ENCODE measurements around the gene ITSN1.

The ITSN1 gene

DNA sequence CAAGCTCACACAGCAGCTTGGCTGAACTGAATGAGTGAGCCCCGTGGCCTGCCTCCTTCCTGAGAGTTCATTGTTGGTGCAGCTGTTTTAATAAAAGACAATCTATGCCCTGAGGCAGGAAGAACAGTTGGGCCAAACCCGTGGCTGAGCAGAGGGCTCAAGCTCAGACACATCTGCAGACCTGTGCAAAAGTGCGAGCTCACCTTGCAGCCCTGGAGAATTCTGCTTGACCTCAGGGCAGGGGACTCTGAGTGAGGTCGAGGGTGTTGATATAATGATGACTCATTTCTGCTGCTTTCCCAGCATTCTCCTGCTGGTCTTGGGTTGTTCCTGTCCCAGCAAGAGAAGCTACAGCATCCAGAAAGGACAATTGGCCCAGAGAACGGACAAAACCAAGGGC is 212.3 kb downstream of the ITSN1 start:
- no peaks in the 10 kb centered on the region for H3K9me3 ChIP-seq
- H3K27me3 ChIP-seq: no peaks in the 10 kb centered on the region
- H3K4me3 ChIP-seq (ENCODE audit: low read depth, low read length): no peak overlapping the region
- no peaks in the 10 kb centered on the region for H3K4me1 ChIP-seq
- H3K36me3 ChIP-seq: no peaks in the 10 kb centered on the region
- no peak for DNase-seq
- TF ChIP-seq, protein P1, sequence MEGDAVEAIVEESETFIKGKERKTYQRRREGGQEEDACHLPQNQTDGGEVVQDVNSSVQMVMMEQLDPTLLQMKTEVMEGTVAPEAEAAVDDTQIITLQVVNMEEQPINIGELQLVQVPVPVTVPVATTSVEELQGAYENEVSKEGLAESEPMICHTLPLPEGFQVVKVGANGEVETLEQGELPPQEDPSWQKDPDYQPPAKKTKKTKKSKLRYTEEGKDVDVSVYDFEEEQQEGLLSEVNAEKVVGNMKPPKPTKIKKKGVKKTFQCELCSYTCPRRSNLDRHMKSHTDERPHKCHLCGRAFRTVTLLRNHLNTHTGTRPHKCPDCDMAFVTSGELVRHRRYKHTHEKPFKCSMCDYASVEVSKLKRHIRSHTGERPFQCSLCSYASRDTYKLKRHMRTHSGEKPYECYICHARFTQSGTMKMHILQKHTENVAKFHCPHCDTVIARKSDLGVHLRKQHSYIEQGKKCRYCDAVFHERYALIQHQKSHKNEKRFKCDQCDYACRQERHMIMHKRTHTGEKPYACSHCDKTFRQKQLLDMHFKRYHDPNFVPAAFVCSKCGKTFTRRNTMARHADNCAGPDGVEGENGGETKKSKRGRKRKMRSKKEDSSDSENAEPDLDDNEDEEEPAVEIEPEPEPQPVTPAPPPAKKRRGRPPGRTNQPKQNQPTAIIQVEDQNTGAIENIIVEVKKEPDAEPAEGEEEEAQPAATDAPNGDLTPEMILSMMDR (IDR thresholded peaks at IDR 0.05; ENCODE audit: low read depth, low read length): no peak

DNA sequence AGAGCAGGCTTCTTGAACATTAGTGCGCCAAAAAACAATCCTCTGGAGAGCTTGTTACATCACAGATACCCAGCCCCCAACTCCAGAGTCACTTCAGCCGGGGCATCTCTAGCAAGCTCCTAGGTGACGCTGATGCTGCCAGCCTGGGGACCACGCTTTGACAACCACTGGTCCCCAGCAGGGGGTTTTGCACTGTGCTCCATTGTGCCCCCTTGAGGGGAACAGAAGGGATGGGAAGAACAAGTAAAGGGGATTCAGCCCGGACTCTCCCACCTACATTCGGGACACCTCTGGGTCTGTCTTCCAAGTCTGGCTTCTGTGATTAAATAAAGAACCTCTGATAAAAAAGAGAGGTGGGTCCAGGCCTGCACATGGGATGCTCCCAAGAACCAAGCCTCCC is 212.9 kb downstream of the ITSN1 start:
- Histone ChIP-seq H3K27me3 (no peaks in the 10 kb centered on the region), H3K36me3 (no peaks in the 10 kb centered on the region), H3K4me3 (ENCODE audit: low read depth, low read length) (no peak overlapping the region), H3K9me3 (no peaks in the 10 kb centered on the region), H3K4me1 (no peaks in the 10 kb centered on the region)
- DNase-seq: no peak
- TF ChIP-seq, protein P1 (IDR thresholded peaks at IDR 0.05; ENCODE audit: low read depth, low read length): peak; percentile 42

DNA sequence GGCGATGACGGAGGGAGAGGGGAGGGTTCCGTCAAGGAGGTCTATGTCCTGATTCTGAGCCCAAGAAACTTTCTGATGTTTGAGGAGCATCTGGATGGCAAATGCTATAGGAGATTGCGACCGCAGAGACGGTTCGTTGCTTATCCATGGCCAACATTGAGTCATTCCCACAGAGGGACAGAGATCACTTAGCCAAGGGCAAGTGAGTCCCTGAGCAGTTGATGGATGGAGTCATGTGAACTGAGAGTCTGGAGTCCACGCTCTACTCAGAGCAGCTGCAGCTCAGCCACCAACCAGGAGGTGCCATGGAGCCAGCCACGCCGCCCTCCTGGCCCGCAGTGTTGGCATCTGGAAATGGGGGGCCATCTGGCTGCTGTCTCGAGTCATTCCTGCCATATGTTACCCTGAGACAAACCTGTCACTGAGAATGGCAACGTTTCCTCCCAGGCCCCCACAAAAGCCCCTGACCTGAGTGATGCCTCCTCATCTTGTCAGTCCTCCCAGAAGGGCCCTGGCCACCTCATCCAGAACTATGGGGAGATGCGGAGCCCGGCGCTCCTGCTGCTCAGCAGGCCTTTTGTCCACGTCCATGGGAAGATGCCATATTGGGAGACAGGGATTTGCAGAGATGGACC is 214.7 kb downstream of the ITSN1 start:
- no peak for DNase-seq
- no peaks in the 10 kb centered on the region for H3K36me3 ChIP-seq

DNA sequence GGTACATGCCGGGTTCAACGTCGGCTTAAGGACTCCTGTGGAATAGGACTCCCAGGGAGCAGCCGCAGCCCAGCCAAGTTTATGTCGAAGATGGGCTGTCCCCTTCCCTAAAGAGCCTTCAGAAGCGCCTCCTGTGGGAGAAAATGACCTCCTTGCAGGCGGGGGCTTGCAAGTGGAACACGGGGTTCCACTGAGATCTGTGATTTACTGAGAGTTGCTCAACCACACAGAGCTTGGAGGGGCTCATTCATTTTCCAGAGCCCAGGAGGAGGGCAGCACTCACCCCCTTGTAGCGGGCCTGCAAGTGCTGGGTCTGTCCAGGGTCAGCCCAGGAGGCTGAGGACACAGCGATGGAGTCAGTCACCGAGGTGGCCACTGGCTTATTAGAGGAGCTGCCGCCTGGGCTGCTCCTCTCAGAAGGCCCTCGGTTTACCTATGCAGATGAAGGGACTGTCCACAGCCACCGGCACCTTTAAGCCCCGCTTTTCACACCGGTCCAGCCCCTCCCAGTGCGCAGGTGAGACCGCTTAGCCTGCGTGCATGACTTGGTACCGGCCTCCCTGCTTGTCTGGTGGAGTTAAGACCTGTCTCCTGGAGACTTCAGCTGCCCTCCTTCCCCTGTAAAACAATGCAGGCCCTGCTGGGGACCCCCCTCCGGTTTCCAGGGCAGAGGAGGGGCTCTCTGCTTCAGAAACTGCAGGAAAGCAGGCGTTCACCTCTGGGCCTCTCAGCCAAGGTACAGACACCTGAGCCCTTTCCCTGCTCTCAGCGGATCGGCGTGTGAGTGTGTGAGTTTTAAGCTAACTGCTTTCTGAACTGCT is 215.8 kb downstream of the ITSN1 start:
- TF ChIP-seq, protein P1 (IDR thresholded peaks at IDR 0.05; ENCODE audit: low read depth, low read length): no peak
- Histone ChIP-seq H3K4me3 (ENCODE audit: low read depth, low read length) (no peak overlapping the region), H3K9me3 (no peaks in the 10 kb centered on the region), H3K36me3 (no peaks in the 10 kb centered on the region), H3K27me3 (no peaks in the 10 kb centered on the region), H3K4me1 (no peaks in the 10 kb centered on the region)
- DNase-seq: no peak

More for the DNA sequence above, 214.7 kb downstream of the ITSN1 start:
- no peaks in the 10 kb centered on the region for H3K9me3 ChIP-seq
- H3K4me3 ChIP-seq (ENCODE audit: low read depth, low read length): no peak overlapping the region
- TF ChIP-seq, protein P1 (IDR thresholded peaks at IDR 0.05; ENCODE audit: low read depth, low read length): no peak
- H3K27me3 ChIP-seq: no peaks in the 10 kb centered on the region
- H3K4me1 ChIP-seq: no peaks in the 10 kb centered on the region

DNA sequence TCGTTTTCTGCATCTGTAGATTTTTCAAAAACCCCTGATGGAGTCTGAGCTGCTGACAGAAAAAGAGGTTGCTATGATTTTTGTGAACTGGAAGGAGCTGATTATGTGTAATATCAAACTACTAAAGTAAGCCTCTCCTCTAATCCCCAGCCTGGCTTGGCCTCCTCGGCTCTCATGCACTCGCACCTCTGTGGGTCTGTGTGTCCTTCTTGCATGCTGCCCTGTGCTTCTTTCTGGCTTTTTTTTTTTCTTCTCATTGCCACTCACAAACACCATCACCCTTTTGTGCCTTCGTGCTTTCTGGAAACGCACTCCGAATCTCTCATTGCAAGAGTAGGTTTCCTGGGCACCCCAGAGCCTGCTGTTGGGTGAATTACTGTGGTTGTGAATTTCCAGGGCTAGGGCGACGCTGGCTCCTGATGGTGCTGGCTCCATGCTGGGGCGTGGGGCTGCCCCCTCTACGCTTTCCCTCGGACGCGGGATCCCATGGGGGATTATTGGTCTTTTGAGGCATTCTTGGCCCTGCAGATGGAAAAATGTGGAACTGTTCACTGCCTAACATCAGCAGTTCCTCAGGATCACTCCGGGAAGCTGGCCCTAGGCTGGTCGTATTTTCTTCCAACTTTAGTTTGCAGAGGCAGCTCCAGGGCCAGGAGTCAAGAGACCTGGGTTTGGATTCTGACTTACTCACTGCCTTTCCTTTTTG is 216.5 kb downstream of the ITSN1 start:
- Histone ChIP-seq H3K36me3 (no peaks in the 10 kb centered on the region), H3K4me1 (no peaks in the 10 kb centered on the region), H3K4me3 (ENCODE audit: low read depth, low read length) (no peak overlapping the region), H3K27me3 (no peaks in the 10 kb centered on the region), H3K9me3 (no peaks in the 10 kb centered on the region)
- DNase-seq: no peak
- TF ChIP-seq, protein P1 (IDR thresholded peaks at IDR 0.05; ENCODE audit: low read depth, low read length): no peak
